Psoas muscle (tissue), 8 donors: ENCODE measurements around the gene DNAH9. TPM values are rescaled to one million over a fixed set of nuclear protein-coding genes. Genes with fewer than 3 reads are reported as not detected.

Source experiments
- ATAC-seq, 4 donors: fragments of 200-7000 bp; cut with Tn5 transposase; one replicate each; pipeline ENCODE4 v1.9.1; 2020; ENCODE audit warnings: moderate library complexity in 3 of 4, mild to moderate bottlenecking in 2 of 4
- DNase-seq, 2 donors: peaks; one replicate each; pipeline ENCODE4 v3.0.0-alpha.2; 2020
- H3K27ac ChIP-seq: fragments of 200-600 bp; one replicate; pipeline ENCODE4 v1.8.0; 2022
- H3K27me3 ChIP-seq, 3 donors: fragments of 200-600 bp in 1 of 3; one replicate each; pipeline versions ENCODE4 v1.6.1 to v1.8.0; 2013 to 2022; ENCODE audit warnings: low read length in 2 of 3, mild to moderate bottlenecking in 2 of 3, moderate library complexity in 1 of 3; ENCODE audit not compliant: insufficient read depth in 3 of 3
- H3K36me3 ChIP-seq, 2 donors: fragments of 200-600 bp in 1 of 2; one replicate each; pipeline versions ENCODE4 v1.6.1 to v1.8.0; 2013 to 2022; ENCODE audit warnings: low read depth in 1 of 2, mild to moderate bottlenecking in 1 of 2, moderate library complexity in 1 of 2; ENCODE audit not compliant: insufficient read depth in 1 of 2
- H3K4me1 ChIP-seq: fragments of 200-600 bp; one replicate; pipeline ENCODE4 v1.8.0; 2022
- H3K4me3 ChIP-seq: fragments of 200-600 bp; one replicate; pipeline ENCODE4 v1.8.0; 2022; ENCODE audit warnings: mild to moderate bottlenecking
- H3K9me3 ChIP-seq: fragments of 200-600 bp; one replicate; pipeline ENCODE4 v1.8.0; 2022
- CTCF ChIP-seq: fragments of 200-600 bp; IDR thresholded peaks from one replicate; pipeline ENCODE4 v1.8.0; 2022; ENCODE audit warnings: antibody characterized with exemption
- WGBS, 3 donors: extraction: QIAGEN DNeasy Blood & Tissue Kit; methylation state at CpG; one replicate each; pipeline versions ENCODE4 v1.1.6 to v1.1.7; 2013; 5-methylcytosine and 5-hydroxymethylcytosine counted together
- intact Hi-C, 2 donors: fragments of 100-400 bp; cut with DNase I; formaldehyde crosslinking; loops; one replicate each; pipeline versions ENCODE4 v1.11.0 to v1.14.2; 2022
- polyA plus RNA-seq, 3 donors: library from polyadenylated mRNA; stranded (reverse); fragments of 200-250 nt; gene quantifications; one replicate each; pipeline ENCODE4 v1.2.3, GENCODE V29; 2013
- total RNA-seq, 4 donors: library from RNA; stranded (reverse); fragmentation: NEBNext Ultra II Directional in 2 of 4; extraction: Animal tissue kit (Norgen Biotek cat#: 25700) in 2 of 4; gene quantifications; one replicate each; pipeline versions ENCODE4 v1.2.1 to v1.2.4, GENCODE V29; 2021 to 2023
- donor health status: healthy with polysubstance abuse.
- donor health status: DM: no; HTN: no; CAD: no; lungs with moderate emphysema.
- donor health status: Bipolar disorder and iron deficiency.
- donor health status: healthy.
- donor health status: DM: yes; HTN: yes; CAD: no.
- donor health status: DM: no; HTN: no; CAD: no.
- donor health status: DM: no; HTN: no; CAD: no.
- donor health status: DM: yes; HTN: yes; CAD: no.

DNAH9 gene
- total and polyA plus RNA-seq, 7 donors: 0.01 to 0.05 TPM; not detected in 5

GRCh38 chr17:11855306-11855705, 257.0 kb downstream of the DNAH9 start:
- no peak for ATAC-seq
- intact Hi-C loops: no loop called here
- Histone ChIP-seq H3K36me3 (no peaks in the 10 kb centered on the region), H3K9me3 (no peaks in the 10 kb centered on the region), H3K4me1 (no peaks in the 10 kb centered on the region), H3K4me3 (no peak overlapping the region), H3K27me3 (no peaks in the 10 kb centered on the region), H3K27ac (no peak overlapping the region)
- DNase-seq: no peak
- 80 to 85% (median 80%) methylated on average over 1 of the region's 1 CpG for WGBS, 3 donors
- no peak for TF ChIP-seq CTCF

- no peak for ATAC-seq
- H3K4me1 ChIP-seq: no peaks in the 10 kb centered on the region
- DNase-seq: no peak
- no peak overlapping the region for H3K27ac ChIP-seq
- no peak for TF ChIP-seq CTCF
- H3K4me3 ChIP-seq: no peak overlapping the region
- WGBS, 3 donors: 87 to 90% (median 88%) methylated on average over 4 of the region's 4 CpGs
- no peaks in the 10 kb centered on the region for H3K9me3 ChIP-seq
- H3K27me3 ChIP-seq: no peaks in the 10 kb centered on the region
- intact Hi-C loops: no loop called here
- H3K36me3 ChIP-seq: no peaks in the 10 kb centered on the region
Measured at GRCh38 chr17:11857006-11857405, 258.7 kb downstream of the DNAH9 start.

- no peak for ATAC-seq
- H3K9me3 ChIP-seq: no peaks in the 10 kb centered on the region
- peaks cover 0 to 4% (median 0%) of the 10 kb centered on the region in 3 donors for H3K27me3 ChIP-seq
- TF ChIP-seq CTCF: no peak
- WGBS, 3 donors: 60 to 66% (median 60%) methylated on average over 8 of the region's 8 CpGs
- no peak overlapping the region for H3K27ac ChIP-seq
- no peaks in the 10 kb centered on the region for H3K36me3 ChIP-seq
- no peak for DNase-seq
- intact Hi-C loops: no loop called here
- H3K4me1 ChIP-seq: no peaks in the 10 kb centered on the region
- no peak overlapping the region for H3K4me3 ChIP-seq
Measured at GRCh38 chr17:11869680-11870394, 271.6 kb downstream of the DNAH9 start.

- no peak overlapping the region for H3K4me3 ChIP-seq
- intact Hi-C loops: no loop called here
- 74 to 75% (median 75%) methylated on average over 10 of the region's 10 CpGs for WGBS, 3 donors
- H3K27me3 ChIP-seq: peaks cover 0 to 4% (median 0%) of the 10 kb centered on the region in 3 donors
- H3K36me3 ChIP-seq: no peaks in the 10 kb centered on the region
- no peak overlapping the region for H3K27ac ChIP-seq
- DNase-seq (no peak), ATAC-seq (no peak)
- no peaks in the 10 kb centered on the region for H3K4me1 ChIP-seq
- H3K9me3 ChIP-seq: no peaks in the 10 kb centered on the region
- no peak for TF ChIP-seq CTCF
Measured at GRCh38 chr17:11871773-11872172, 273.5 kb downstream of the DNAH9 start.

- ATAC-seq (no peak), DNase-seq (no peak)
- intact Hi-C loops: no loop called here
- Histone ChIP-seq H3K4me1 (no peaks in the 10 kb centered on the region), H3K36me3 (no peaks in the 10 kb centered on the region), H3K27me3 (peaks cover 0 to 4% (median 0%) of the 10 kb centered on the region in 3 donors), H3K4me3 (no peak overlapping the region), H3K27ac (no peak overlapping the region), H3K9me3 (no peaks in the 10 kb centered on the region)
- 73 to 75% (median 74%) methylated on average over 7 of the region's 7 CpGs for WGBS, 3 donors
- TF ChIP-seq CTCF: no peak
Measured at GRCh38 chr17:11874756-11875155, 276.5 kb downstream of the DNAH9 start.
